Gastroesophageal sphincter (tissue), 3 donors: ENCODE data around the gene BICC1.

Experiments
- CTCF ChIP-seq, 4 experiments: fragments of 200-600 bp in 2 of 4; fragments of 450-650 bp in 2 of 4; sonication (generic) in 1 of 4; IDR thresholded peaks; one replicate each; pipeline ENCODE4 v1.5.1; 2017 to 2019; ENCODE audit warnings: antibody characterized with exemption in 4 of 4, mild to moderate bottlenecking in 2 of 4, moderate library complexity in 2 of 4
- EP300 ChIP-seq: sonication (generic); formaldehyde crosslinking; IDR thresholded peaks from one replicate; pipeline ENCODE4 v1.6.1; 2017; ENCODE audit warnings: antibody characterized with exemption, mild to moderate bottlenecking

- TF ChIP-seq EP300 (no peak), CTCF (IDR thresholded peaks at IDR 0.05) (no peak)
Observed at GRCh38 chr10:58645416-58646146, 132.9 kb downstream of the BICC1 start.
